Measurements from ENCODE around the gene ADGRG3.

Gene ADGRG3

GRCh38 chr16:57694231-57694724 lies 26.2 kb downstream of the ADGRG3 start:
- DNase-seq (ENCODE audit: low read depth in 2 of 2) = no peak
- TF ChIP-seq CTCF (IDR thresholded peaks at IDR 0.05; ENCODE audit: low read depth, low read length) = no peak
- no peak overlapping the region for H3K4me3 ChIP-seq (replicated peaks in 1 of 2; ENCODE audit: low read depth in 2 of 2, low read length in 2 of 2)

- DNase-seq (ENCODE audit: low read depth in 2 of 2) = peak; percentile 50 to 56
- TF ChIP-seq CTCF (IDR thresholded peaks at IDR 0.05; ENCODE audit: low read depth, low read length) = no peak
- no peak within 1 kb of the TSS for H3K4me3 ChIP-seq (replicated peaks in 1 of 2; ENCODE audit: low read depth in 2 of 2, low read length in 2 of 2)
Measured at GRCh38 chr16:57694725-57695679, 26.9 kb downstream of the ADGRG3 start, which contains the start of gene DRC7. TSS of gene DRC7 (plus strand) at chr16:57694806. CDS start at chr16:57697950, 3,144 bp downstream.

GRCh38 chr16:57695680-57696069 lies 27.6 kb downstream of the ADGRG3 start:
- no peak for TF ChIP-seq CTCF (IDR thresholded peaks at IDR 0.05; ENCODE audit: low read depth, low read length)
- no peak for DNase-seq (ENCODE audit: low read depth in 2 of 2)
- no peak overlapping the region for H3K4me3 ChIP-seq (replicated peaks in 1 of 2; ENCODE audit: low read depth in 2 of 2, low read length in 2 of 2)

- no peak for DNase-seq (ENCODE audit: low read depth in 2 of 2)
- H3K4me3 ChIP-seq (replicated peaks in 1 of 2; ENCODE audit: low read depth in 2 of 2, low read length in 2 of 2) = no peak overlapping the region
- no peak for TF ChIP-seq CTCF (IDR thresholded peaks at IDR 0.05; ENCODE audit: low read depth, low read length)
Measured at GRCh38 chr16:57696240-57696639, 28.1 kb downstream of the ADGRG3 start.

- no peak for DNase-seq (ENCODE audit: low read depth in 2 of 2)
- TF ChIP-seq CTCF (IDR thresholded peaks at IDR 0.05; ENCODE audit: low read depth, low read length) = no peak
- no peak overlapping the region for H3K4me3 ChIP-seq (replicated peaks in 1 of 2; ENCODE audit: low read depth in 2 of 2, low read length in 2 of 2)
Measured at GRCh38 chr16:57697896-57698537, 29.9 kb downstream of the ADGRG3 start.

- no peak for DNase-seq (ENCODE audit: low read depth in 2 of 2)
- no peak overlapping the region for H3K4me3 ChIP-seq (replicated peaks in 1 of 2; ENCODE audit: low read depth in 2 of 2, low read length in 2 of 2)
- no peak for TF ChIP-seq CTCF (IDR thresholded peaks at IDR 0.05; ENCODE audit: low read depth, low read length)
Measured at GRCh38 chr16:57698812-57699405, 30.8 kb downstream of the ADGRG3 start.
